Stimulated activated CD8-positive, alpha-beta memory T cell treated with anti-CD3 and anti-CD28 coated beads, Interleukin-7, amount 100 ng/mL, for 48 hours (primary cell): ENCODE results near the gene PLOD3.

Experiments used
- DNase-seq, 2 donors: peaks; one replicate each; pipeline ENCODE4 v3.0.0-alpha.2; 2020; ENCODE audit warnings: low read depth in 1 of 2; ENCODE audit errors: extremely low read depth in 1 of 2

The PLOD3 gene

DNA sequence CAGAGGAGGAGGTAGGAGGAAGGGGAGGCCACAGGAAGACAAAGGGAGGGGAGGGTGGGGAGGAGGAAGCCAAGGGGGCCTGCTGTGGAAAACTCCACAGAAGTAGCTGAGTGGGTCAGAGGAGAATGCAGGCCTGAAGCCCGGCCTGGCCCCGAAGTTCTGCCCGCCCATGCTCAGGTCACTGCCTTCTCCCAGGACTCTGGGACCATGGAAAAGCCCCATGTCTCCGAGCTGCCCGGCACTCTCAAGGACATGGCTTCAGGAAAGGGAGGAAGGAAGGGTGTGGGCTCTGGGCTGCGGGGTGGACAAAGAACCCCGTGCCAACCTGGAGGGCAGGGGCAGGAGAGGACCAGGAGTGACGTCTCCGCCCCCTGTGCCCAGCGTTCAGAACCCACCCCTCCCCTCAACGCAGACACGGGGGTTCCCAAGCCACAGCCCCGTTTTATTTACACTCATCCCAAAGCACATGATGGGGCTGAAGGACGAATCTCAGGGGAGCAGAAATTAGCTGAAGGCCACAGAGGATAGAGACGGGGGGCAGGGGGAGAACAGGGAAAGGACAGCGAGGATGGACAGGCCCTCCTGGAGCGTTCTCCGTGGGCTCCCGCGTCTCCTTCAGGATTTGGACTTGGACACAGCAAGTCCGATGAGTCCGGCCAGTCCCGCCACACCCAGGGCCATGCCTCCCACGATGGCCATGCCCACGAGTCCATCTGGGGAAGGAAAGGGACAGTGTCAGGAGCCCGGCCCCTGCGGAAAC, 22.0 kb upstream of the PLOD3 start:
- no peak for DNase-seq

DNA sequence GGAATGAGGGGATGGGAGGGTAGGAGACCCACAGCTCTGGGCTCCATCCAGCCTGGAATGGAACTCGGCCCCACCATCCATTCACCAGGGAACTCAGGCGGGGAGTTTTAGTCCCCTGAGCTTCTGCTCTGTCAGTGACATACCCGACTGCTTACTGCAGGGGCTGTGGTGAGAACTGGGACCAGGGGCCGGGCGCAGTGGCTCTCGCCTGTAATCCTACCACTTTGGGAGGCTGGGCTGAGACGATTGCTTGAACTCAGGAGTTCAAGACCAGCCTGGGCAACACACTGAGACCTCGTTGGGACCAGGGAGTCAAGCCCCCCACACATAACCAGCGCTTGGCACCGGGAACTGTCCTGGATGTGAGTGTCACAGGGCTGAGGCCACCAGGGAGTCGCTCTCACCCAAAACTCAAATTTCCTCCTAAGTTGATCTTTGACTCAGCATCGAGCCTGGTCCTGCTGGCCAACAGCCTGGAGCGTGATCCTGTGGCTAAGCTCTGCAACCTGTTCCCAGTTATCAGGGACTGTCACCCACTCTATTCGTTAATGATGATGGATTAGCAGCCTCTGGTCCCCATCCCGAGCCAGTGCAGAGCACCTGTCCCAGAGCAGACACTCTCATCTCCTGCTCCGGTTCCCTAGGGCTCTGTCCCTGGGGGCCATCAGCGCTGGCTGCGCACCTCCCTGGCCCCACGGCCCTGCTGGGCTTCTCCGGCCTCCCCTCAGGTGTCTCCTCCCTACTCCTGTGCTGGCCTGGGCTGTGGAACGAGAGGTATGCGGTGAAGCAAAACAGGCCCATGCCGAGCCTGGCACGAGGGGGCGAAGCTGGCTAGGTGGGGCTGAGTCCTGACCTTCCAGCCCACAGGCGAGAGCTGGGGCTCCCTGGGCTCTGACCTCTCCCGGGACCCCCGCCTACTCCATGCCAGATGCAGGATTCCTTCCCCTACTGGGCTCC, 21.1 kb upstream of the PLOD3 start:
- no peak for DNase-seq

DNA sequence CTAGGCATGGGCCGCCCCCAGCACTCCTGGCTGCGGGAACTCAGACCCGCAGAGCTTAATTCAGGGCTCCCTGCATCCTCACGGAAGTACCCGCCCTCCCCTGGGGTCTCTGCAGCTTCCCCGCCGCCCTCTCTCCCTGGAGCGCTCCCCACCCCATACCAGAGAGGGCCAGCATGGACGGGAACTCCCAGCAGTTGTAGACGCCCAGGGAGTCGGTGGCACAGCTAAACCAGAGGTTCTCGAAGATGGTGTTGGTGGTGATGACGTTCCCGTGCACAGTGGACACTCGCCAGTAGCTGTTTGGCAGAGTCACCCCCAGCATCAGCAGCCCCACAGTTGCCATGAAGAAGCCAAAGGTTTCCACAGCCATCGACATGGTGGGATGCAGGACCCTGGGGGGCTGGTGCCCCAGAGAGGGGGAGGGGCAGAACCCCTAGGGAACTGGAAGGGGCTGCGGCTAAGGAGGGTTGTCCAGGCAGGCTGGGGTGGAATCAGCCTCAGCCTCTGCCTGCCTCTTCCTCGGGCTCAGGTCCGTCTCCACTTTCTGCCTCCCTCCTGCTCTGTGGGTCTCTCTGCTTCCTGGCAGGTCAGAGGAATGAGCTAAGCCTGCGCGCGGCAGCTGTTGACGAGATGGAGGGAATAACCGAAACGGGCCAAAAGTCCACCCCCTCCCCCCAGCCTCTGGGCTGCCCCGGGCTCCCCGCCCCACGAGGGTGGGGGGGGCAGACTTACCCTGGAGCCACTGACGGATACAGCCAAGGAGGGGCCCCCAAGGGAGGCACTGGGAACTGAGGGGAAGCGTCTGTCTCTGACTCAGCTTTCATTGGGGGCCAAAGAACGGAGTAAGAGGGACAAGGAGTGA, 20.1 kb upstream of the PLOD3 start, which contains the start of gene CLDN15:
CLDN15 (minus strand) TSS at position 597 of the 862 bp plus-strand sequence; CDS start at position 376, 221 bp downstream.
- no peak for DNase-seq

DNA sequence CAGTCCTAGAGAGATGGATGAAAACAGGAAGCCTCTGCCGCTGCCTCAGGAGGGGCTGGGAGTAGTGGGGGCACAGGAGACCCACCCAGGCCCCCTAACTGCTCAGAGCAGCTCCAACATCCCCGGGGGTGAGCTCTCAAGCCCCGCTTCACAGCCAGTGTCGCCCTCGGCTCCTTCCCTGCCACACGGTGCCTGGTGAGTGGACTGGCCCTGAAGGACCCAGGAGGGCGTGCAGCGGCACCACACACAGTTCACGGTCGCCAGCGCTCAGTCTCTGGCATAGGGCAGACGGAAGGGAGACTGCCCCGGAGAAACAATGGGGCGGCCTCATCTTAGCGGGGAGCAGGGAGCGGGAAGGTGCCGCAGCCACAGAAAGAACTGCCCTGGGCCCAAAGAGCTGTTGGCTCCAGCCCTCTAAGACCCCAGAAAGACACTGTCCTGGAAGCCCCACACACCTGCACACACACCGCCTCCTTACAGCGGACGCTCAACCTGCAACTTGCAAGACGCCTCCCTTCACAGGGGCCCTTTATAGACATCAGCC, 19.0 kb upstream of the PLOD3 start:
- no peak for DNase-seq

DNA sequence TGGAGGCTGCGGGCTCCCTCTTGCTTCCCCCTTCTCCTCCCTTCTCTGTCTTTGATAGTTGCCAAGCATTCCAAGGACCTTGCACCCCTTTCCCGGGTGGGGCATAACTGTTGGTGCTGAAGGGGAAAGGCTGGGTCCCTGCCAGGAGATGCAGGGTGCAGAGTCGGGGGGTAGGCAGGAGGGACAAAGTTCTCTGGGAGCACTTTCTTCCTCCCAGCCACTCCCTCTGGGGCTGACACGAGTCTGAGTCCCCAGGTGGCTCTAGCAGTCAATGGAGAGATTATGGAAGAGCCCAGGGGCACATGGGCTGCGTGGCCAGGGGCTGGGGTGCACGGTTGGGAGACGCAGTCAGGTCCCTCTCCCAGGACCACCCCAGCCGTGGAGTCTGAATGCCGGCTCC, 18.1 kb upstream of the PLOD3 start:
- no peak for DNase-seq

DNA sequence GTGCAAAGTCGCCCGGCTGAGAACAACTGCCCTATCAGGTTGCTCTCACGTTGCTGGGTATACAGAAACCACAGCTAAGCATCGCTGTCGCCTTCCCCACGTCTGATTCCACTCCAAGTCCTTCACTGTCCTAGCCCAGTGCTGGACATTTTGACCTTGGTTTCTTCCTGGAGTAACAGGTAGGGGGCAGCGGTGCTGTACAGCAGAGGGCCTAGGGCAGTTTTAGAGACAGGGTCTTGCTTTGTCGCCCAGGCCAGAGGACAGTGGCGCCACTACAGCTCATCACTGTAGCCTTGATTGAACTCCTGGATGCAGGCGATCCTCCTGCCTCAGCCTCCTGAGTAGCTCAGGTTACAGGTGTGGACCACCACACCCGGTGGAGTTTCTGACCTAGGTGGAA, 17.7 kb upstream of the PLOD3 start:
- DNase-seq = no peak

DNA sequence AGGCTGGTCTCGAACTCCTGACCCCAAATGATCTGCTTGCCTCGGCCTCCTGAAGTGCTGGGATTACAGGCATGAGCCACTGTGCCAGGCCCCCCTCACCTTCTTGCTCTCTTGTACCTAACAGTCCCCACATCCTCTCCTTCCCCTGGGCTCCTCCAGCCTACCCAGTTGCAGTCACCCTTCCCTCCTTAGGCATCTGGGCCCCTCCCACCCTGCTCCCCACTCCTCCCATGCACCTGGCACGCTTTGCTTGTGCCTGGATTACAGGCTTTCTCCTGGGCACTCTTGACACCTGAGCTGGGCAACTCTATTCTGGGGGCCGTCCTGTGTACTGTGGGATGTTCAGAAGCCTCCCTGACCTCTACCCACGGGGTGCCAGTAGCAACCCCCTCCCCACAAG, 17.3 kb upstream of the PLOD3 start:
- no peak for DNase-seq

DNA sequence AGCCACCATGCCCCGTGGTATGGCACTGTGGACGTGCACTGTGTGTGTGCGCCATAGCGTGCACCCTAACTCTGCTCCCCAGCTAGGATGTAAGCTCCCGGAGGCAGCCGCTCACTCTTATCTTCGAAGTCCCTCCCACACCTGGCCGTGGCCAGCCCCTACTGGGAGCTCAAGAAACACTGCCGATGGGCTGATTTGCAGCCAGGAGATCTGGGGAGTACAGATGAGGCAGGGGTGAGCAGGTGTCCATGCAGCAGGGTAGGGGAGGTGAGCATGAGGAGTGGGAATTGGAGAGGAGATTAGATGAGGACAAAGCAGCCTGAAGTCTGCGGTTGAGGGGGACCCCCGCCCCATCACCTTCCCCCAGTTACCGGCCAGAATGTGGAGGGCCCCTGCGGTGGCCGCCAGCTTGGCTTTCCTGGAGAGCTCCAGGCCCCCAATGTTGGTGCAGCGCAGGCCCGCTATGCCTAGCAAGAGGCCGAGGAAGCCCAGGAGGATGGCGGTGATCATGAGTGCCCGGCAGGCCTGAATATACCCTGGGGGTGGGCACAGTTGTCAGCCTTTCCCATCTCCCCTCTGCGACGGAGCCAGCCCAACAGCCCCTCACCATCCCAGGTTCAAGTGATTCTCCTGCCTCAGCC, 16.6 kb upstream of the PLOD3 start:
- no peak for DNase-seq

DNA sequence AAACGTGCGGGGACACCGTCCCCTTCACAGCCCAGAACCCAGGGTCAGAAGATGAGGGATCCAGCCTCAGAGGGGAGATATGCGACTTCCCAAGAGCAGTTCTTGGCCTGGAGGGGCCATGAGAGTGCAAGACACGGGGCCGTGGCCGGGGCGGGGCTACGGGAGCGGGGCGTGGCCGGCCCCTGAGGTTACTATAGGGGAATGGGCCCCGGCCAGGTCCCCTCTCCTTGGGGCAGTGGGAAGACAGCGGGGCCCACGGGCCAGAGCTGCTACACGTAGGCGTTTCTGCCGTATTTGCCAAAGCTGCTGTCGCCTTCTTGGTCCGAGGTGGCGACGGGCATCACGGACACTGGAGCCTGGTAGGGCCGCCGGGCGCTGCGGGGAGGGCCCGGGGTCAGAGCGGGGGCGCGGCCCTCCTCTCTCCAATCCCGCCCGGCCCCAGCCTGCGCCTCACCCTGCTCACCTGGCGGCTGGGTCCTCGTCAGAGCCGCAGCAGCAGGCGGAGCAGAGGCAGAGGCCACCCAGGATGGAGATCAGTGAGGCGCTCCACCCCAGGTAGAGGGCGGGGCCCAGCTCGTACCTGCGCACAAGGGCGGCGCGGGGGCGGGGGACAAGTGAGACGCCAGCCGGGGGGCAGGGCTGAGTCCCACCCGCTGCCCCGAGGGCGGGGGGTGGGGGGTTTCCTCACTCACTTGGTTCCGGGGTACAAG, 14.9 kb upstream of the PLOD3 start:
- DNase-seq = no peak

DNA sequence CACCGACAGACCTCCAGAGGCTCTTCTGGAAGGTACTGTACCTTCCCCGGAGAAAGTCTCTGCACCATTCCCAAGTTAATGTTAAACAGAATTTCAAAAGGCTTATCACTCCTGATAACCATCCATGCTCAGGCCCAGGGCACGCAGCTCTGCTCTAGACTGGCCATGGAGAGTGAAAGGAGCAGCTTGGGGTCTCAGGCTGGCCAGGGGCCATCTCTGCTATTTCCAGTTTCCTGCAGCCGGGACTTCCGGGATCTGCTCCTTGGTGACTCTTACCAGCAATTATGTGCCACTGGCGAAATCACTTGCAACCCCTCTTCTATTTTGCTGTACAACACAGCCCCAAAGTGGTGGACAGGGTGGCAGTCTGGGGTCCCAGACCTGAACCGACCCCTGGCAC, 14.3 kb upstream of the PLOD3 start:
- DNase-seq = no peak

DNA sequence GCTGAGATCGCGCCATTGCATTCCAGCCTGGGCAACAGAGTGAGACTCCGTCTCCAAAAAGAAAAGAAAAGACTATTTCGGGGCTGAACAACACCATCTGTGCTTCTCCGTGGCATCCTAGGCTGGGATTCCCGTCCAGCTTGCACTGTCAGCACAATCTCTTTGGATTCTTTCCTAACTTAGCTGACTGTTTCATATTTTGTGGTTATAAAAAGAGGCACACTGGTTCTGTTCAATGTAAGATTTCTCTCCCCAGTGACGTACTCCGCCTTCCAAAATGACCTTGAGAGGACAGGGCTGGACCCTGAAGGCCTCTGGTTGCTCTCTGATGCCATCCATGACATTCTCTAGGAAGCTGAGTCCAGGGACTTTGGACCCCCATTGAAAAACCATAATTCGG, 9.3 kb upstream of the PLOD3 start:
- DNase-seq = no peak

DNA sequence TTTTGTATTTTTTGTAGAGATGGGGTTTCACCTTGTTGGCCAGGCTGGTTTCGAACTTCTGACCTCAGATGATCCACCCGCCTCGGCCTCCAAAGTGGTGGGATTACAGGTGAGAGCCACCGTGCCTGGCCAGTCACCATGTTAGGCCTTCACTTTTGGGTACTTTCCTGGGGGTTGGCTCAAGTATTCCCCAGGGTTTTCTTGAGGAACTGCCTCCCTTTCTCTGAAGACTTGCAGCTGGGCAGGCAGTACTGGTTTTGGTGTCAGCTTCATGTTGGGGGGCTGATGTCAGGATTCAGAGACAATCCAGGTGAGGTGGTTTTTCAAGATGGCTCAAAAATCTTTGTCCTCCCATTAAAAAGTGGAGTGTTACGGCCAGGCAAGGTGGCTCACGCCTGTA, 8.3 kb upstream of the PLOD3 start:
- DNase-seq = no peak

DNA sequence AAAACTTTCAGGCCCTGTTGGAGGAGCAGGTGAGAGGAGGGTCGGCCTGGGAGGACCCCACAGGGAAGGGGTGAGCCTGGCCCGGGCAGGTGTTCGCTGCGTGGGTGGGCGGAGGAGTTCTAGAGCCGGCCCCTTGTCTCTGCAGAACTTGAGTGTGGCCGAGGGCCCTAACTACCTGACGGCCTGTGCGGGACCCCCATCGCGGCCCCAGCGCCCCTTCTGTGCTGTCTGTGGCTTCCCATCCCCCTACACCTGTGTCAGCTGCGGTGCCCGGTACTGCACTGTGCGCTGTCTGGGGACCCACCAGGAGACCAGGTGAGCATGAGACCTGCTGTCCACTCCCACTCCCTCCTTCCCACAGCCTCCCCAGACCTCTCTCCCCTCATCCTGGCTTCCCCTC, 6.1 kb upstream of the PLOD3 start:
- DNase-seq = no peak

DNA sequence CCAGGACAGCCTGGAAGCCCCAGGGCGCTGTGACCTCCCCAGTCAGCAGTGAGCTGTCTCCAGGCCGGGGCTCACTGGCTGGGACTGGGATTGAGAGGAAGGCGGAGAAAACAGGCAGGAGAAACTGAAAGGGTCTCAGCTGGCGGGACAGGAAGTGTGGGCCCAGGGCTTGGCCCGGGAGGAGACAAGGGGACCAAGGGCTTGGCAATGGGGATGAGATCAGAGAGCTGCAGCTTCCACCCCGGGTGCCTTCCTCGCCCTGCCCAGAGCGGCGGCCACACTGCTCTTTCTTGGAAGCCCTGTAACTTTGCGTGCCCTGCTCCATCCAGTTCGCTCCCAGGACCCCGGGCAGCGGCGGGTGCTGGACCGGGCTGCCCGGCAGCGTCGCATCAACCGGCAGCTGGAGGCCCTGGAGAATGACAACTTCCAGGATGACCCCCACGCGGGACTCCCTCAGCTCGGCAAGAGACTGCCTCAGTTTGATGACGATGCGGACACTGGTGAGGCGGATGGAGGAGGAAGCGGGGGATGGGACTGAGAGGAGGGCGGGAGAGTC, 5.0 kb upstream of the PLOD3 start:
- no peak for DNase-seq

DNA sequence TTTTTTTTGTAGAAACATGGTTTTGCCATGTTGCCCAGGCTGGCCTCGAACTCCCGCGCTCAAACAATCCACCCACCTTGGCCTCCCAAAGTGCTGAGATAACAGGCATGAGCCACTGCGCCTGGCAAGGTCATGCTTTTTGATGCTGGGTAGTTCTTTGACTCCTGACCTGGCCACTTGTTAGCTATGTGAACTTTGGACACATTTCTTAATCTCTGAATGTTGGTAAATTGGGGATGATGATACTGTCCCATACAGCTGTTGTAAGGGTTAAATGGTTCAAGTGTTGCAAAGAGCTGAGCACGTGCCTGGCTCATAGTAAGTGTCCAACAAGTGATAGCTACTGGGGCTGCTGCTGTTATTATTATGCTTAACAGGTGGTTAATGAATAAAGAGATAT, 2.9 kb upstream of the PLOD3 start:
- no peak for DNase-seq

DNA sequence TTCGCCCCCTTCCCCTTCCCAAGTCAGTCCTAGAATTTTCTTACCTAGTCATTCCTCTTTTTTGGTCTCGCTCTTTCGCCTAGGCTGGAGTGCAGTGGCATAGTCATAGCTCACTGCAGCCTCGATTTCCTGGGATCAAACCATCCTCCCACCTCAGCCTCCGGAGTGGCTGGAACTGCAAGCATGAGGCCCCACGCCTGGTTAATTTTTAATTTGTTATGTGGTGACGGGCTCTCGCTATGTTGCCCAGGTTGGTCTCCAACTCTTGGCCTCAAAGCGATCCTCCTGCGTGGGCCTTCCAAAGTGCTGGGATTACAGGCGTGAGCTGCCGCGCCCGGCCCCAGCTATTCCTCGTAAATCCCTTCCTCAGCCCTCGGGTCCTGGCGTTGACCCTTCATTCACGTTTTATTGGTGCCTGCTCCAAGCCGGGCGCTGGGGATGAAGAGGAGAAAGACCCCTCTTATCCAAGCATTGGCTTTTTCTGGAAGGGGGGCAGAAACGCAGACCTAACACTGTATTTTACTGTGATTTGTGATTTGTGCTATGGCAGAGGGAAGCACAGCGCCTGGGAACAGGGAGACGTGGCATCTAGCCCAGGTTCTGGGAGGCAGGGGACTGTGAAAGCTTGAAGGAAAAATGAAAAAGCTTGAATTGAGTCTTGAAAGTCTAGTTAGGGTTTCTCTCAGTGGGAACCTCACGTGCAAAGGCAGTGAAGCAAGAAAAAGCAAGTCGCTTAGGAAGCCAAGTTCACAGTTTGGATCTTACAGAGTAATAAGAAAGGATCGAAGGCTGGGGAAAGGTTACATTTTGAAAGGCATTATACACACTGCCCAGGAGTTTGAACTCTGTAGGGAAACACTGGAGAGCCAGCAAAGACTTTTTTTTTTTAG, 1.1 kb upstream of the PLOD3 start:
- no peak for DNase-seq

DNA sequence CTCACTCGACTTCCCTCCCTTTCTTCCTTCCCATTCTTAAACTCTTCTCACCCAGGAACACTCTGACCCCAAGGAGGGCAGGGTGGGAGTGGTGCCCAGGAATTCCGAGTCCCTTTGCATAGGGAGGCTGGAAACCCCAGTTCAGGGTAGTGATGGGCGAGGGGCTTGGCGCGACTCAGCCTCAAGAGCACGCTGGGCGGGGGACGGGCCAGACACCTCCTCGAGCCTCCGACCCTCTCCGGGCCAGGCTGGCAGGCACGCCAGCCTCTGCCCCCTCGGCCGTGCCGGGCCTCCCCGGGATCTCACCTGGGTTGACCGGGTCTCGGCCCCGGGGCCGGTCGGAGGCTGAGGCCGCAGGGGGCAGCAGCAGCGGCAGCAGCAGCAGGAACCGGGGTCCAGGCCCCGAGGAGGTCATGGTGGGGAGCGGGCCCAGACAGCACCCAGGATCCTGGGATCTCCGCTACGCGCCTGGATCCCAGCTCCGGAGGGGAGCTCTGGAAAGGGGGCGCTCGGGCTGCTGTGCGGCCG, 457 bp downstream of the PLOD3 start:
- DNase-seq = no peak
